Parathyroid adenoma (tissue), 2 donors: ENCODE measurements around the gene GABRP.
A peak's percentile ranks its signal among the peaks of the same experiment; 100 is the strongest.

Source experiments
- H2AFZ ChIP-seq: fragments of 300-600 bp; sonication (generic); one replicate; pipeline ENCODE4 v1.7.0; 2017; ENCODE audit warnings: antibody characterized with exemption, mild to moderate bottlenecking
- H3K27ac ChIP-seq: fragments of 300-600 bp; sonication (generic); one replicate; pipeline ENCODE4 v1.7.0; 2017
- H3K27me3 ChIP-seq: fragments of 300-600 bp; sonication (generic); one replicate; pipeline ENCODE4 v1.7.0; 2017; ENCODE audit warnings: low read length; ENCODE audit not compliant: control insufficient read depth, insufficient read depth
- H3K36me3 ChIP-seq: fragments of 300-600 bp; sonication (generic); one replicate; pipeline ENCODE4 v1.7.0; 2017; ENCODE audit warnings: low read length; ENCODE audit not compliant: control insufficient read depth, insufficient read depth
- H3K4me1 ChIP-seq: fragments of 300-600 bp; sonication (generic); one replicate; pipeline ENCODE4 v1.7.0; 2017; ENCODE audit warnings: control low read depth
- H3K4me2 ChIP-seq: fragments of 300-600 bp; sonication (generic); one replicate; pipeline ENCODE4 v1.7.0; 2017; ENCODE audit warnings: low read length
- H3K4me3 ChIP-seq: fragments of 300-600 bp; sonication (generic); one replicate; pipeline ENCODE4 v1.7.0; 2017; ENCODE audit warnings: low read depth, low read length
- H3K79me2 ChIP-seq: fragments of 300-600 bp; sonication (generic); one replicate; pipeline ENCODE4 v1.7.0; 2017; ENCODE audit warnings: control low read depth
- H3K9ac ChIP-seq: fragments of 300-600 bp; sonication (generic); one replicate; pipeline ENCODE4 v1.7.0; 2017; ENCODE audit warnings: mild to moderate bottlenecking
- H3K9me3 ChIP-seq: fragments of 300-600 bp; sonication (generic); one replicate; pipeline ENCODE4 v1.7.0; 2017; ENCODE audit warnings: low read length; ENCODE audit not compliant: control insufficient read depth
- CTCF ChIP-seq: fragments of 300-600 bp; sonication (generic); IDR thresholded peaks from one replicate; pipeline ENCODE4 v1.7.0; 2017; ENCODE audit warnings: antibody characterized with exemption, mild to moderate bottlenecking
- donor health status: primary hyperparathyroidism.

Gene GABRP

GRCh38 chr5:170861917-170862766, 78.6 kb downstream of the GABRP start, which contains the start of gene RANBP17:
Gene RANBP17, plus strand, starts transcription at chr5:170862018.
- peak within 1 kb of the TSS; percentile 96 for H2AFZ ChIP-seq
- no peaks in the 10 kb centered on the region for H3K36me3 ChIP-seq
- no peaks in the 10 kb centered on the region for H3K4me1 ChIP-seq
- H3K4me3 ChIP-seq = peak within 1 kb of the TSS; percentile 57
- no peaks in the 10 kb centered on the region for H3K27me3 ChIP-seq
- peaks cover 7% of the 10 kb centered on the region for H3K79me2 ChIP-seq
- H3K9ac ChIP-seq = peak within 1 kb of the TSS; percentile 78
- peak within 1 kb of the TSS; percentile 72 for H3K4me2 ChIP-seq
- no peaks in the 10 kb centered on the region for H3K9me3 ChIP-seq
- peak within 1 kb of the TSS; percentile 1 for H3K27ac ChIP-seq
- TF ChIP-seq CTCF = no peak

GRCh38 chr5:170863646-170864045, 80.1 kb downstream of the GABRP start:
- no peak overlapping the region for H2AFZ ChIP-seq
- H3K4me1 ChIP-seq = no peaks in the 10 kb centered on the region
- H3K27ac ChIP-seq = no peak overlapping the region
- H3K4me2 ChIP-seq = no peak overlapping the region
- no peak for TF ChIP-seq CTCF
- no peaks in the 10 kb centered on the region for H3K36me3 ChIP-seq
- H3K27me3 ChIP-seq = no peaks in the 10 kb centered on the region
- no peaks in the 10 kb centered on the region for H3K9me3 ChIP-seq
- H3K4me3 ChIP-seq = no peak overlapping the region
- H3K9ac ChIP-seq = no peak overlapping the region
- H3K79me2 ChIP-seq = peaks cover 7% of the 10 kb centered on the region
